Measurements from ENCODE around the gene AMFR. TPM values are rescaled to one million over a fixed set of nuclear protein-coding genes. Genes with fewer than 3 reads are reported as not detected.

AMFR gene
- total and polyA plus RNA-seq, 4 donors, result 122 to 239 (median 129) TPM

DNA sequence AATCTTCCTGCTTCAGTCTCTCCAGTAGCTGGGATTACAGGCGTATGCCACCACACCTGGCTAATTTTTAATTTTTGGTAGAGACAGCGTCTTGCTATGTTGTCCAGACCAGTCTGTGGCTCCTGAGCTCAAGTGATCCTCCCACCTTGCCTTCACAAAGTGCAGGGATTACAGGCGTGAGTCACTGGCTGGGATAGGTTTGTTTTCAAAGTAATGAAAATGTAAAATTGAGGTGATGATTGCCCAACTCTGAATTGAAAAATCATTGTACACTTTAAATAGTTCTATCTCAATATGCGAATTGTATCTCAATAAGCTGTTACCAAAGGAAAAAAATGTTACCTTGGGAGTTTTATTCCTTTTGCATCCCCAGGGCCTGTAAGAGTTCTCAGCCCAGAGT, 1.2 kb upstream of the AMFR start:
- WGBS (ENCODE audit: insufficient coverage), result 100% methylated on average over 1 of the region's 4 CpGs
- Histone ChIP-seq H3K27me3 (ENCODE audit: control insufficient read depth, insufficient read depth, low read length) (no peaks in the 10 kb centered on the region), H3K27ac (ENCODE audit: low read depth, low read length) (no peak overlapping the region)

DNA sequence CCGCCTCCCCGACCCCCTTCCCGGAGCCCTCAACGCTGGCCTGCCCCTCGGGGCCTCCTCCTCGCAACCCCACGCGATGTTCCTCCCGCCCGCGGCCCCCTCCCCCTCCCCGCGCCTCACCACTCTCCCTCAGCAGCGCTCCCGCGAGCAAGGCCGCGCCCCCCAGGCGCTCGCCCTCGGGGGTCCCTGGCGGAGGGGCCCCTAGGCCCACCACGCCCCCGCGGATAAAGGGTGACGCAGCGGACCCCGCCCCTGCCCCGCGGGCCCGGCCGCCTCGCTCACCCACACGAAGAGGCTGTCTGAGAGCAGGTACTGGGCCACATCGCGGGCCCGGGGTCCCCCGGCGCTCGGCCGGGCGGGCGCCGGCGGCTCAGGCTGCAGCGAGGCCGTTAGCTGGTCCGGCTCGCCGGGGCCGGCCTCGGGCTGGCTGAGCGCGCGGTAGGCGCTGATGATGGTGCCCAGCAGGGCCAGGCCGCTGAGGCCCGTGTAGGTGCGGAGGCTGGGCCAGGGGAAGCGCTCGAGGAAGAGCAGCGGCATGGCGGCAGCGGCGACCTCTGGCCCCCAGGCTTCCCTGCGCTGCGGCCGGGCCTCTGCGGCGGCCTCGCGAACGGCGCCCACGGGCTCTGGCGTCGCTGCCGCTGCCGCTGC, 430 bp downstream of the AMFR start:
- H3K4me1 ChIP-seq (ENCODE audit: control insufficient read depth, insufficient read depth, low read length), result peaks cover 4% of the 10 kb centered on the region
- DNase-seq (ENCODE audit: low read depth in 4 of 6, low spot score in 6 of 6), result peak in 2 of 6 donors; percentile 62 to 72

More for the DNA sequence above, 1.2 kb upstream of the AMFR start:
- Histone ChIP-seq H3K4me1 (ENCODE audit: control insufficient read depth, insufficient read depth, low read length) (peaks cover 4% of the 10 kb centered on the region), H3K4me3 (ENCODE audit: low read depth, low read length) (no peak overlapping the region), H3K9me3 (ENCODE audit: control insufficient read depth, insufficient read depth, low read length) (no peaks in the 10 kb centered on the region), H3K36me3 (ENCODE audit: control insufficient read depth, insufficient read depth, low read length) (no peaks in the 10 kb centered on the region)
- DNase-seq (ENCODE audit: low read depth in 4 of 6, low spot score in 6 of 6), result no peak

DNA sequence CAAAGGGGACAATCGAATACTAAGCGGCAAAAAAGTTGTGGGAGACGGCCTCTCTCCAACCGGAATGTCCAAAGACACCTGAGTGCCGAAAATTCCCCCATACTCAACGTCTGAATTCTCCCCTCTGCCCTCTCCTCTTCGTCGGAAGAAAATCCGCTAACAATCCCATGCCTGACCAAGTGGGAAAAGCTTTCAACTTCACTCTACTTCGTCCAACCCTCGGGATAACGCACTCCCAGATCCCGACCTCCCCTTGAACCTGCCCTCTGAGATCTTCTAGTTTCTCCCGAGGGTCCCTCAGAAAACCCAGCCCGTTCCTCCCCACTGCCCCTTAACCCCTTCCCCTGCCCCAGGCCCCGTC, 961 bp downstream of the AMFR start:
- Histone ChIP-seq H3K4me1 (ENCODE audit: control insufficient read depth, insufficient read depth, low read length) (peaks cover 4% of the 10 kb centered on the region), H3K9me3 (ENCODE audit: control insufficient read depth, insufficient read depth, low read length) (no peaks in the 10 kb centered on the region)

More for the DNA sequence above, 430 bp downstream of the AMFR start:
- H3K36me3 ChIP-seq (ENCODE audit: control insufficient read depth, insufficient read depth, low read length), result no peaks in the 10 kb centered on the region
- no peak overlapping the region for H3K27ac ChIP-seq (ENCODE audit: low read depth, low read length)
- peak overlapping the region; percentile 40 for H3K4me3 ChIP-seq (ENCODE audit: low read depth, low read length)
- H3K27me3 ChIP-seq (ENCODE audit: control insufficient read depth, insufficient read depth, low read length), result no peaks in the 10 kb centered on the region
- WGBS (ENCODE audit: insufficient coverage), result under 1% methylated on average over 77 of the region's 79 CpGs
- H3K9me3 ChIP-seq (ENCODE audit: control insufficient read depth, insufficient read depth, low read length), result no peaks in the 10 kb centered on the region

DNA sequence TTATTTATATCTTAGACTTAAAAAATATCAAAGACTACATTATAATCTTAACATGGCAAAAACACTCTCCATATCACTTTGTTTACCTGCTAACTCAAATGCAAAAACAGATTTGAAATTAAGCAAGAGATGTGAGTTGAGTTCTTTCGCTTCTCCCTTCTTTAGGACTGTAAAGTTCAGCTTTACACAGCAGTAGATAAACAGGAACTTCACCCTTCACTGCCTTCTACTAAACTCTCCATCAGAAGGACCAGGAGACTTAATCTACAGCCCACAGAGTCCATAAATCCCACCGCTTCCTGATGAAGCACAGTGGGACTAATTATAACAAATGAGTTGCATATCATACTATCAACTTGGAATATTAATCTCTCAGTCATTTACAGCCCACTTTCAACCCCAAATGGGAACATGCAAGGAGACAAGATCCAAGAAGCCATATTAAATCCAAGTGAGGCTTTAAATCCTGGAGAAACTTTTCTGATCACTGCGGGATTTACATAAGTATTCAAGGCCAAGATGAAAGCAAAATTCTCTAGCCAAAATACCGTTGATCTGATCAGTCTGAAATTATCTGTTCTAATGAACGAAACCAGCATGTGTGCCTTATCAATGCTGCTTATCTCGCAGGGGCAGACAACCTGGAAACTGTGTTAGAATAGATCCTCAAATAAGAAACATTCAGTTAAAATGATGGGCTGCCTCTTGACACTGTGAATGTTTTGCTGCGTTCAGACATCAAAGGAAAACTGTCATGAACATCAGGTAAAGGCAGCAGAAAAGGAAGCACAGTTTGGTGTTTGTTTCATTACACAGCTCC, 1.6 kb downstream of the AMFR start:
- peak overlapping the region; percentile 40 for H3K4me3 ChIP-seq (ENCODE audit: low read depth, low read length)

More for the DNA sequence above, 961 bp downstream of the AMFR start:
- Histone ChIP-seq H3K27me3 (ENCODE audit: control insufficient read depth, insufficient read depth, low read length) (no peaks in the 10 kb centered on the region), H3K36me3 (ENCODE audit: control insufficient read depth, insufficient read depth, low read length) (no peaks in the 10 kb centered on the region), H3K27ac (ENCODE audit: low read depth, low read length) (no peak overlapping the region), H3K4me3 (ENCODE audit: low read depth, low read length) (peak overlapping the region; percentile 40)
- DNase-seq (ENCODE audit: low read depth in 4 of 6, low spot score in 6 of 6), result peak in 1 of 6 donors; percentile 14
- 2% methylated on average over 14 of the region's 16 CpGs for WGBS (ENCODE audit: insufficient coverage)

DNA sequence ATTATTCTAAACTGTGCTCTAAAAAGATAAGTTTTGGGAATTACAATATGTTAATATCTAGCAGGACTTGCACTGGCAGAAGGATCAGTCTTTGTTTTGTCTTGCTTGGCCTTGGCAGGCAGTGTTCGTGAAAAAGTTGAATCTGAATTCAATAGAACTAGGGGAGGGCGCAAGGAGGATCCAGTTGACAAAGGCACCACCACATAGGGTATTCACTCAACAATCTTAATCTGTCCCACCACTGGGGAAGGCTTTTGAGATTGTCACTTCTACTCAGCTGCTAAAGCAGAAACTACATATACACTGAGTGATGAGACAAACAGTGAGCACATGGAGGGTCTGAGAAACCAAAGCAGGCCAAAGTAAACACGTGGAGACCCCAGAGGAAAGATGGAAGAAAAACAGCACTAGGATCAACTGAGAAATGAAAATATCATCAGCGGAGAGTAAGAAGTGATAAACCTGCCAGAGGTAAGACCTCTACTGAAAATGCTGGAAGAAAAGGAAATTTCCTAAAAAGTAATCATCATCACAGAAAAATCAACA, 2.4 kb downstream of the AMFR start:
- H3K36me3 ChIP-seq (ENCODE audit: control insufficient read depth, insufficient read depth, low read length), result no peaks in the 10 kb centered on the region

More for the DNA sequence above, 1.6 kb downstream of the AMFR start:
- no peaks in the 10 kb centered on the region for H3K9me3 ChIP-seq (ENCODE audit: control insufficient read depth, insufficient read depth, low read length)
- peak in 2 of 6 donors; percentile 11 to 16 for DNase-seq (ENCODE audit: low read depth in 4 of 6, low spot score in 6 of 6)
- no peaks in the 10 kb centered on the region for H3K27me3 ChIP-seq (ENCODE audit: control insufficient read depth, insufficient read depth, low read length)
- 15% methylated on average over 5 of the region's 7 CpGs for WGBS (ENCODE audit: insufficient coverage)
- no peaks in the 10 kb centered on the region for H3K36me3 ChIP-seq (ENCODE audit: control insufficient read depth, insufficient read depth, low read length)
- H3K4me1 ChIP-seq (ENCODE audit: control insufficient read depth, insufficient read depth, low read length), result peaks cover 4% of the 10 kb centered on the region
- no peak overlapping the region for H3K27ac ChIP-seq (ENCODE audit: low read depth, low read length)

DNA sequence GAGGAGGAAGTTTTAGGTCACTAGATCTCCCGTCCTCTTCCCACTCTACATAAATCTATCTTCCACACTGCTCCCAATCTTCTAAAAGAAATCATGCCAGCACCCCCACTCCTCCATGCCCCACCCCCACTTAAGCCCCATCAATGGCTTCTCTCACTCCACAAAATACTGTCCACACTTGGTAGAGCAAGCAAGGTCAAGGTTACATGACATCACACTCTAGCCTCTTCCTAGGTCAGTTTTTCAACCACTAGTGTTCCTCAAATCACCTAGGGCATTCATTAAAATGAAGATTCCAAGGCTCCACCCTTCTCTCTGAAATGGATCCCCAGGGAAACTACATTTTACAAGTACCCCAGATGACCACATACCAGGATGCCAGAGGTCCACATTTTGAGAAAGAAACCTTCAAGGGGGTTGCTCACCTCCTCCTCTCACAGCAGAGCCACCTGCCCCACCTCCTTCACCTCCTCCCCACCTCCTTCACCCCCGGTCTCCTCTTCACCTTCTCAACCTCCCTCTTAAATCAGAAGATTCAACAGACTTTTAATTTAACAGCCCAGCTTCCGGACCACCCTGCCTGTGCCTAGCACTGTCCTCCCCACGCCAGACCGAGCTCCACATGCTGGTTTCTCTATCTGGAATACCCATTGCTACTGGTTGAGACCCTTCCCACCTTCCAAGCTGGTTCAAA, 3.2 kb downstream of the AMFR start:
- H3K4me3 ChIP-seq (ENCODE audit: low read depth, low read length), result no peak overlapping the region
- H3K27me3 ChIP-seq (ENCODE audit: control insufficient read depth, insufficient read depth, low read length), result no peaks in the 10 kb centered on the region
- no peaks in the 10 kb centered on the region for H3K9me3 ChIP-seq (ENCODE audit: control insufficient read depth, insufficient read depth, low read length)
- peaks cover 4% of the 10 kb centered on the region for H3K4me1 ChIP-seq (ENCODE audit: control insufficient read depth, insufficient read depth, low read length)
- no peak for DNase-seq (ENCODE audit: low read depth in 4 of 6, low spot score in 6 of 6)
- no peak overlapping the region for H3K27ac ChIP-seq (ENCODE audit: low read depth, low read length)
- 90% methylated on average over 5 of the region's 5 CpGs for WGBS (ENCODE audit: insufficient coverage)
- no peaks in the 10 kb centered on the region for H3K36me3 ChIP-seq (ENCODE audit: control insufficient read depth, insufficient read depth, low read length)

More for the DNA sequence above, 2.4 kb downstream of the AMFR start:
- Histone ChIP-seq H3K4me1 (ENCODE audit: control insufficient read depth, insufficient read depth, low read length) (peaks cover 4% of the 10 kb centered on the region), H3K4me3 (ENCODE audit: low read depth, low read length) (no peak overlapping the region), H3K9me3 (ENCODE audit: control insufficient read depth, insufficient read depth, low read length) (no peaks in the 10 kb centered on the region), H3K27me3 (ENCODE audit: control insufficient read depth, insufficient read depth, low read length) (no peaks in the 10 kb centered on the region), H3K27ac (ENCODE audit: low read depth, low read length) (no peak overlapping the region)
- no peak for DNase-seq (ENCODE audit: low read depth in 4 of 6, low spot score in 6 of 6)
- 57% methylated on average over 1 of the region's 4 CpGs for WGBS (ENCODE audit: insufficient coverage)

DNA sequence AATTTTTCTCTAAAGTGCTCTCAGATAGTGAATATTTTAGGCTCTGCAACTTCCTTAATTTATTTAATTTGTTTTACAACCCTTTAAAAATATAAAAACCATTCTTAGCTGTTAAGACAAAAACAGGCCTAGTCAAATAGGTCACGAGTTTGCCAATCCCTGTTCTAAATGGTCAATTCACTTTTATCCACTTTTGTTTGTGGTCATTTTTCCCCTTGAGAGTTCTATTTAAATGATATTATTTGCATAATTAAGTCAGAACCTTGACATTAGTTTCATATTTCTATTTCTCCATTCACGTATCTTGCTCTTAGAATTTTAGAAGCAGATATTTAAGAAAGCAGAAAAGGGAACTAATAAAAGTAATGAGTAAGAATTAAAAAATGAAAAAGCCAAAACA, 4.0 kb downstream of the AMFR start:
- no CpG with 5 or more reads among the region's 2 CpGs for WGBS (ENCODE audit: insufficient coverage)

DNA sequence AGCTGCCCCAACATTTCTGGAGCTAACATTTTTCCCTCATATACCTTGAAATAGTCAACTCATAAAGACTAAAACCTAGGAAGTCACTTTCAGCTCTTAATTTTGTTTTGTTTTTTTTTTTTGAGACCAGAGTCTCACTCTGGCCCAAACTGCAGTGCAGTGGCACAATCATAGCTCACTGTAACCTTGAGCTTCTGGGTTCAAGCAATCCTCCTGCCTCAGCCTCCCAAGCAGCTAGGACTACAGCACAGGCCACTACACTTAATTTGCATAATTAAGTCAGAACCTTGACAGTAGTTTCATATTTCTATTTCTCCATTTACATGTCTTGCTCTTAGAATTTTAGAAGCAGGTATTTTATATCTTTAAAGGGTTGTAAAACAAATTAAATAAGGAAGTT, 4.7 kb downstream of the AMFR start:
- DNase-seq (ENCODE audit: low read depth in 4 of 6, low spot score in 6 of 6), result no peak
- no peaks in the 10 kb centered on the region for H3K27me3 ChIP-seq (ENCODE audit: control insufficient read depth, insufficient read depth, low read length)
- no peaks in the 10 kb centered on the region for H3K9me3 ChIP-seq (ENCODE audit: control insufficient read depth, insufficient read depth, low read length)
- no peak overlapping the region for H3K4me3 ChIP-seq (ENCODE audit: low read depth, low read length)
- H3K36me3 ChIP-seq (ENCODE audit: control insufficient read depth, insufficient read depth, low read length), result no peaks in the 10 kb centered on the region
- H3K27ac ChIP-seq (ENCODE audit: low read depth, low read length), result no peak overlapping the region
- peaks cover 4% of the 10 kb centered on the region for H3K4me1 ChIP-seq (ENCODE audit: control insufficient read depth, insufficient read depth, low read length)

More for the DNA sequence above, 4.0 kb downstream of the AMFR start:
- H3K4me3 ChIP-seq (ENCODE audit: low read depth, low read length), result no peak overlapping the region
- no peaks in the 10 kb centered on the region for H3K27me3 ChIP-seq (ENCODE audit: control insufficient read depth, insufficient read depth, low read length)
- no peak overlapping the region for H3K27ac ChIP-seq (ENCODE audit: low read depth, low read length)
- peaks cover 4% of the 10 kb centered on the region for H3K4me1 ChIP-seq (ENCODE audit: control insufficient read depth, insufficient read depth, low read length)
- H3K36me3 ChIP-seq (ENCODE audit: control insufficient read depth, insufficient read depth, low read length), result no peaks in the 10 kb centered on the region
- no peaks in the 10 kb centered on the region for H3K9me3 ChIP-seq (ENCODE audit: control insufficient read depth, insufficient read depth, low read length)
- no peak for DNase-seq (ENCODE audit: low read depth in 4 of 6, low spot score in 6 of 6)

DNA sequence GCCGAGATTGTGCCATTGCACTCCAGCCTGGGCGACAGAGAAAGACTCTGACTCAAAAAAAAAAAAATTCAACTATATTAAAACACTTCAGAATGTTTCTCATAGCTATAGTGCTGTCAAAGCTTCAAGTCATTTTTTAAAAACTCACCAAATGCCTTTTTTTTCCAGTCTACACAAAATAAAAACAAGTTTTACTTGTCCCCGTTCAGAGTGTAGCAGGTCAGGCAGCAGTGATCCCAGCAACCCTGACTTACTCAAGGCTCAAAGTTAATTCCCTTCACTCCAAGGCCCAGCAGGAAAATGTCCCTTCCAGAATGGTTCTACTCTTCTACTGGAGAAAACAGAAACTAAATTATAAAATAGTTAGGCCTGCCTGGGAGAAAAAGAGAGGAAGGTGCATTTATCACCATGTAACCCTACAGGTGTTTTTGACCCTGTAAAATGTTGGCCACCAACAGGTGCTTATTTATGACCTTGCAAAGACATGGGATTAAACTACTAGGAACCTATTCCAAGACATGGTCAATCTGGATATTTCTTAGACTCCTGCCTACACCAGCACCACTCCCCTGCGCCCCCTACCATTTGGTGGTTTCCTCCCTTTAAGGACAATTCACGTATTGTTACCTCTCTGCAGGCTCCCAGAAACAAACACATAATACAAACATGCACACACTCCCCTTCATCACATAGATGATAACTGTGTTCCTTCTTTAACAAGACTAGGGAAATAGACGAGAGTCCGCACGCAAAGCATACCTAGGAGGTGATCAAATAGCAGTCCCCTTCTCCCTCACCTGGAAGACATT, 5.4 kb downstream of the AMFR start:
- Histone ChIP-seq H3K27ac (ENCODE audit: low read depth, low read length) (no peak overlapping the region), H3K27me3 (ENCODE audit: control insufficient read depth, insufficient read depth, low read length) (no peaks in the 10 kb centered on the region), H3K9me3 (ENCODE audit: control insufficient read depth, insufficient read depth, low read length) (no peaks in the 10 kb centered on the region), H3K4me1 (ENCODE audit: control insufficient read depth, insufficient read depth, low read length) (peaks cover 4% of the 10 kb centered on the region), H3K4me3 (ENCODE audit: low read depth, low read length) (no peak overlapping the region), H3K36me3 (ENCODE audit: control insufficient read depth, insufficient read depth, low read length) (no peaks in the 10 kb centered on the region)
- DNase-seq (ENCODE audit: low read depth in 4 of 6, low spot score in 6 of 6), result no peak
- WGBS (ENCODE audit: insufficient coverage), result 89% methylated on average over 7 of the region's 8 CpGs
